ENCODE results near the gene ABI3BP. TPM values are rescaled to one million over a fixed set of nuclear protein-coding genes. Genes with fewer than 3 reads are reported as not detected.
"Not testable (repeated sequence)": the region's sequence is repeated elsewhere in the genome, so short reads cannot be mapped to it uniquely, and the experiment has no call there.

Gene ABI3BP
- 0.17 TPM in 1 of 2 replicates, not detected in the other for total RNA-seq (2014; rRNA removed; shearing (Covaris generic))

- peak; percentile 84 for DNase-seq (ENCODE audit: low read depth)
Measured at GRCh38 chr3:100993309-100993708, at the start of gene ABI3BP. ABI3BP (minus strand) TSS chr3:100993421; CDS start chr3:100993384, 37 bp downstream.

GRCh38 chr3:101039285-101039684, 46.1 kb upstream of the ABI3BP start:
- no peak for DNase-seq (ENCODE audit: low read depth)

DNA sequence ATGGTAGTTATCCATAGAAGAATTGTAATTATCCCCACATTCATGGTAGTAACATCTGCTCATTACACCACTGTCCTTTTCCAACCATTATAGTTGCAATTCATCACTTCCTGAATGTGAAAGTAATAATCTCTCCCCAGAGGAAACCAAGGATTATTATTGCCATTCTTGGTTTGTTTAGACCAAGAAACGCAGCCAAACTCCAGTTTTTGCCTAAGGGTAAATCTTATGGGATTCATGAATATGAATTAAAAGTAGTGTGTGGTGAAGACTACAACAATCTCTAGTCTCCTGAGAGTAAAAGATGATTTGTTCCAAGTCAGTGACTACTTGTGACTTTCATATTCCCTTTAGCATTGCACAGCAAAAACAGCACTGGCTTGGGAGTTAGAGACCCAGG, 45.7 kb upstream of the ABI3BP start:
- DNase-seq (ENCODE audit: low read depth), result no peak

GRCh38 chr3:101038393-101038792, 45.2 kb upstream of the ABI3BP start:
- DNase-seq (ENCODE audit: low read depth), result no peak

- no peak for DNase-seq (ENCODE audit: low read depth)
Measured at GRCh38 chr3:101037613-101038012, 44.4 kb upstream of the ABI3BP start.

- DNase-seq (ENCODE audit: low read depth), result no peak
Measured at GRCh38 chr3:101036676-101037075, 43.5 kb upstream of the ABI3BP start.

- DNase-seq (ENCODE audit: low read depth), result peak; percentile 91
Measured at GRCh38 chr3:101036213-101036618, 43.0 kb upstream of the ABI3BP start.

DNA sequence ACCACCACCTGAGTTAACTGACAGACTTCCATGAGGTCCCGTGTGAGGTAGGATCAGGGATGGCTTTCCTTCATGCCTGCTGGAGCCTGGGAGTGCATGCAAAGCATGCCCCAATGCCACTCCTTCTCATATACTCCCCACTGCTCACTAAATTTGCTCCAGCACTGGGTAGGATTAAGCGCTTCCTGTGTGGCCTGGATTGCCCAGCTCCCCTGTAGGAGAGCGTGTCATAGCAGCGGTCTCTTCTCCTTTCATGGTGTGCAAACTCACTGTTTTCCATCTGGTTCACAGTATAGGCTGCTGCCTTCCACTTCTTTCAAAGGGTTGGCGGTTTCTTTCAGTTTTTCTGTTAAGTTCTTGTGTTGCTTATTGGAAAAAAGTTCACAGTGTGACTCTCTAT, 34.1 kb upstream of the ABI3BP start:
- no peak for DNase-seq (ENCODE audit: low read depth)

DNA sequence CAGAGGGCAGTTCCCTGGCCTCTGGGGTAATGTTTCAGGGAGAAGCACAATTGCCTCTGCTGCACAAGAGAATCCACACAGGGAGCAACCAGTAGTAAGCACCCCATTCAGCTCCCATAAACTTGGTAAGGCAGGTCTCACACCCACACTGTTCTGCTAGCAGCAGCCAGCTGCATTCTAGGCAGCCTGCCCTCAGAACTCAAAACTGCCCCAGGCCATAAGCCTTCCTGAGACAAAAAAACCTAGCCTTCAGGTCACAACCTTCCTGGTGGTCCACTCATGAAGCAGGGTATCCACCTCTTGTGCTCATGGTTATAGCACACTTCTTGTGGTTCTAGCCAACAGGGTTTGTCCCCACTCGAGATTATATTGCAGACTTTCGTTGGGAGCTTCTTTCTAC, 33.7 kb upstream of the ABI3BP start:
- no peak for DNase-seq (ENCODE audit: low read depth)

GRCh38 chr3:101026244-101026643, 33.0 kb upstream of the ABI3BP start:
- DNase-seq (ENCODE audit: low read depth), result no peak

DNA sequence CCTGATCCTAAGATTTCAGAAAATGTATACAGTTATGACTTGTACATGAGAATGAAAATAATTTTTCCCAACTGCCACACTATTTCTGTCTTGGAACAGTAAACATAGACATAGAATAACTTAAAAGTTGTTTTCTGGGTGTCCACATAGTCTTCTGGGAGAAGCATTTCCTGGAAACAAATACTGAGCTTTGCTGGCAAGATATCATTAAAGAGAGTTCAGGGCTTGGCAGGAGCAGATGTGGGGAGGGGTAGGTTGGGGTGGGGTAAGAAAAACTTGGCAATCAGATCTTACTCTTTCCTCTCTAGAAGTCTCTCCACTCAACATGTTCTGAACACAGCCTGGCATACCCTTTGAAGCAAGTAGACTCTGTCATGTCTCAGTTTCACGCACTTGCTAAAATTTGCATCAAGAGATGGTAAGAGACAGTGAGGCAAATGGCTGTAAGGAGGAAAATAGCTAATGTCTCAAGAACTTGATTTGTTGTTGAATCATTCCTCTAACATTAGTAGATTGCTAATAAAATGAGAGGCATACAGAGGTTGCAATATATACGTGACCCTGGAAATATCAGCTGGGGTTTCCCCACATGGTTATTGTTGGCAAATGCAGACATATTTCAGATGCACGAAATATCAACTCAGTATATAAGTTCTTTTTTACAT, 27.3 kb upstream of the ABI3BP start:
- no peak for DNase-seq (ENCODE audit: low read depth)

GRCh38 chr3:101017017-101017416, 23.8 kb upstream of the ABI3BP start:
- peak; percentile 35 for DNase-seq (ENCODE audit: low read depth)

GRCh38 chr3:101012312-101012711, 19.1 kb upstream of the ABI3BP start:
- not testable (repeated sequence) for DNase-seq (ENCODE audit: low read depth)

DNA sequence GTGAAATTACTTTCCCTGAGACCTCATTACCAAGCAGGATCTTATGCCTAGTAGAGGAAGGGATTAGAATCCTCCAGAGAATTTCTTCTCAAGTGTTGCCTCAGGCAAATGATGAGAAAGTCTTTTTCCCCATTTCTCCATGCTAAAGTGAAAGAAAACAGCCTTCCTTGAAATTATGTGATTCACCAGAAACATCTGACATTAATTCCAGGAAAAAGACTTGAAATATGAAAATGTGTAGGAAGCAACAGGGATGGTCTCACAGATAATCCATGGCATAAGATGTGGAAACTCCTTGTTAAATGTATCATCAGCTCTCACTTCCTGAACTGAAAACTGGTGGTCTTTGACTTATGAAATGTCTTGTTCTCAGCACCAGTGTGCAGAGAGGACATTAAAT, 17.9 kb upstream of the ABI3BP start:
- no peak for DNase-seq (ENCODE audit: low read depth)

GRCh38 chr3:101010296-101010695, 17.1 kb upstream of the ABI3BP start:
- DNase-seq (ENCODE audit: low read depth), result no peak

GRCh38 chr3:101009386-101009785, 16.2 kb upstream of the ABI3BP start:
- DNase-seq (ENCODE audit: low read depth), result no peak

DNA sequence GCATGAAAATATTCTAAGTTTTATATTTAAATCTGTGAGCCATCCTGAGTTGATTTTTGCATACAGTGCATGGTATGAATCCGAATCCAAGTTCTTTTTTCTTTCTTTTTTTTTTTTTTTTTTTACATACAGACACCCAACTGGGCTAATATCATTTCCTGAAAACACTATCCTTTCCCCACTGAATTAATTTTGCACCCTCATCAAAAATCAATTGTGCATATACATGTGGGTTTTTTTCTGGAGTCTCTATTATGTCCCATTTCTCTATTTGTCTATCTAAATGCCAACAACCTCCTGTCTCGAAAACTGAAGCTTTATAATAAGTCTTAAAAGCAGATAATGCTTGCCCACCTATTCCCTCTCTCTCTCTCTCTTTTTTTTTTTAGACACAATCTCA, 5.9 kb upstream of the ABI3BP start:
- DNase-seq (ENCODE audit: low read depth), result no peak

DNA sequence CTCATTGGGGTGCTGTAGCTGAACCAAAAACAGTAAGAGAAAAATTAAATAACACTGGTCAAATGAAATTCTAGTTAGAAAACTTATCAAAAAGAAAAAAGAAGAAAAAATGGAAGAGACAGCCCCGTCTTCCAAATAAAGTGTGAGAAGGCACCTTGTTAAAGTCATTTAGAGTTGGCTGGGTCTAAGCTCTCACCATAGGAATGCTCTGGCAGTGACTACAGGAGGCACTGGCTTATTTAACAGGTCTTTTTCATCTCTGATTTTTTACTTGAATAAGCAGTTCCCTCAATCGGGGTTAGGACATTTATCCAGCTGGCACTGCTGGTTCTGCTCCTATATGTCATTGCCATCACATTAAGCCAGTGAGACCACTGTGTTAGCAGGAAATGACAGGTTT, 1.6 kb upstream of the ABI3BP start:
- DNase-seq (ENCODE audit: low read depth), result no peak

- DNase-seq (ENCODE audit: low read depth), result no peak
Measured at GRCh38 chr3:100994187-100994586, 966 bp upstream of the ABI3BP start.

DNA sequence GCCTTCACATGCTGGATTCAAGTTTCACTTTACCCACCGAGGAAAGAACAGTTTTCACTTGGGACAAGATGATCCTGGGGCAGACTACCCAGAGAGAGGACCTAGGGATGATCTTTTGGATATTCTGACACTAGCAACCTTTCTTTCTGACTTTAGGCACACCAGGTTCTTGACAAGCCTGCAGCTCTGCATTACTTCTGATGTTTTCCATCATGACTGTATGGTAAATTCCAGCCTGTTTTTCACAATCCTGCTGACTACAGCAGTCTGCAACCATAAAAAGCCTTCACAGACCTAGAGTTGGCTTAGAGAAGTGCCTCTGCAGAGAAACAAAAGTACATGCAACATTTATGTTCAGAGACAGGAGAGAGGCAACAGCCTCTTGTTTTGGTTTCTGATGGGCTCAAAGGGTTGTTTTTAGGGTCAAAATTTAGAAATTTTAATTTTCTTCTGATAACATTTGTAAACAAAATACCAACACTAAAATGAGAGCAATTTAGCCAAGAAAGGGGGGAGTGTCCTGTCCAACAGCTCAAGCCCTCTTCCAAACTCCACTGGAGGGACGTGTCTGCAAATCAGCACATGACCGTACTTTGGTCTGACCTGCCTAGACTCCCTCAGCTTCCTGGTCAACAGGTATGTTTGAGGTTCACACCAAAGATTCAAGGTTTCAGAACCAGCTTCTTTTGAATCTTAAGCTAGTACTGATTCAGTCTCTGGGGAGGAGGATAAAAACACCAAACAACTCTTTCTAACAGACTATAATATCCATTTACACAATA, 799 bp downstream of the ABI3BP start:
- DNase-seq (ENCODE audit: low read depth), result peak; percentile 12

GRCh38 chr3:100988080-100988479, 5.1 kb downstream of the ABI3BP start:
- no peak for DNase-seq (ENCODE audit: low read depth)

DNA sequence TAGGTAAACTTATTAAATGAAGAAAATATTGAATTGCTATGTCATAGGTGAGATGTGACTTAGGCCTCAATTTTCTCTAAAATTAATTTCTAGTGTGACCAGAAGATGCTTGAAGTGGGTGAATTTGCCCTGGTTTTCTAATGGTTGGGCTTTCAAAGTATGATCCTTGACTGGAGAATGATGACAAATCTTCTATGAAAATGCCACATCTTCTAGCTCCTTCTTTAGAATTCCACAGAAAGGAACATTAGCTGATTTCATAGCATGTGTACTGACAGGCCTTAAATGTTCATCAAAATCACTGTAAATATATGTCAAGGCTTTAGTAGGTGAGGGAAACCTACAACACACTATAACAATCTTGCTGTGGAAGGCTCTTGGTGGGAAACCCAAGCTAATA, 8.9 kb downstream of the ABI3BP start:
- DNase-seq (ENCODE audit: low read depth), result no peak

DNA sequence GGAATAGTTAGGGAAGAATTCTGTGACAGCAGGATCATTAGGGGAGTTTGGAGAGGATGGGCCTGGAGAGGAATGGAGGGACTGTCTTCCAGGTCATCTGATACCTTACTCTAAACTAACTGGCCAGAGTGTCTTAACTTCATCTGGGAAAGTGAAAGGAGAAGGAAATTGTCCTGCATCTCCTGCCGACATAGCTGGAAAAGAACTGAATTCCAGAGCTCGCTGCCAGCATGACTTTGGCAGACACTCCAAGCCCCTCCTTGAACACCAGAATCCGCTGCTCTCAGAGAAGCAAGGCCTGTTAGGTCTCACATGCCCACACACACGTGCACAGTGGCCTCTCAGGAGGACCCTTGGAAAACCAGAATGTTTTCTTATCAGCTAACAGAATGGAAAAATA, 10.5 kb downstream of the ABI3BP start:
- peak; percentile 14 for DNase-seq (ENCODE audit: low read depth)

All from Daoy (cell line).